ENCODE data around the gene IPCEF1. TPM values are rescaled to one million over a fixed set of nuclear protein-coding genes. Genes with fewer than 3 reads are reported as not detected.

The IPCEF1 gene
- total RNA-seq, 2 donors from 2014 or later: 17.6 to 20.4 TPM

DNA sequence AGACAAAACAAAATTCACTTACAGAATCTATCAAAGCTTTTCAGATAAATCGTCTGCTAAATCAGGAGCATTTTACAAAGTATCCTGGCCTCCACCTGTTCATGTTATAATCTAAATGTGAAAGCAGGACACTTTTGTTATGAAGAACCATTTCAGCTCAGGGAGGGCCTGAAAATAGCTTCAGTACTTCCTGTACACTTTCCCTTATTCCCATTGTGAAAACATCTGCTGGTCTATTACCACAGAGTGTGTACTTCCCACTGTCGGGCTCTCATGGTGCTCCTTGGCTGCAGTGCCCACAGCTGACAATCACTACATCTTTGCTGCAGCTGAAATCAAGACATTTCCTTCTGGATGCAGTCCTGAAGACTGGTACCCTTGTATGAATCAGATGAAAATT, 189.5 kb downstream of the IPCEF1 start:
- H3K9me3 Mint-ChIP-seq: peaks cover 0 to 1% of the 10 kb centered on the region in 2 donors
- no peak overlapping the region for H3K27ac Mint-ChIP-seq
- peaks cover 7 to 10% of the 10 kb centered on the region in 2 donors for H3K36me3 Mint-ChIP-seq (ENCODE audit: insufficient read depth in 2 of 2)
- DNase-seq (no peak), ATAC-seq (replicated peaks in 1 of 2) (no peak)
- no peak overlapping the region for H3K4me3 Mint-ChIP-seq
- peaks cover 38% of the 10 kb centered on the region for H3K4me1 Mint-ChIP-seq (ENCODE audit: low read depth)
- H3K27me3 Mint-ChIP-seq (ENCODE audit: low read depth): no peaks in the 10 kb centered on the region

DNA sequence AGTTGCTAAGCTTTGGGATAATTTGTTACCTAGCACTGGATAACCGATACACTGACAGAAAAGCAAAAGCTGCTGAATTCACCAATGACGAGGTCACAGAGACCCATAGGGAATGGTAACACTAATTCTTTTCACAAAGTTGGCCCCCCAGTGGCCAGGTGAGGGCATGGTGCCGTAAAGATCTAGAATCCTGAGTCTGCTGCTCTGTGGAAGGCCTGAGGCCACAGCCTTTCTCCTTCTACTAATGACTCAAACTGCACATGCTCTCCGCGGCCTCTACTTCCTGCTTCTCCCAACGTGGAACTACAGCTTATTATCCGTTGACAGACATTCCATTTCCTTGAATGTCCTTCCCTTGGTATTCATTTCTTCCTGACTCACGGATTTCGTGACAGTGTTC, 190.5 kb downstream of the IPCEF1 start:
- no peak for ATAC-seq (replicated peaks in 1 of 2)
- Mint-ChIP-seq H3K9me3 (peaks cover 0 to 1% of the 10 kb centered on the region in 2 donors), H3K27ac (no peak overlapping the region), H3K36me3 (ENCODE audit: insufficient read depth in 2 of 2) (peaks cover 7 to 10% of the 10 kb centered on the region in 2 donors), H3K4me1 (ENCODE audit: low read depth) (peaks cover 38% of the 10 kb centered on the region), H3K27me3 (ENCODE audit: low read depth) (no peaks in the 10 kb centered on the region), H3K4me3 (no peak overlapping the region)
- DNase-seq: no peak

DNA sequence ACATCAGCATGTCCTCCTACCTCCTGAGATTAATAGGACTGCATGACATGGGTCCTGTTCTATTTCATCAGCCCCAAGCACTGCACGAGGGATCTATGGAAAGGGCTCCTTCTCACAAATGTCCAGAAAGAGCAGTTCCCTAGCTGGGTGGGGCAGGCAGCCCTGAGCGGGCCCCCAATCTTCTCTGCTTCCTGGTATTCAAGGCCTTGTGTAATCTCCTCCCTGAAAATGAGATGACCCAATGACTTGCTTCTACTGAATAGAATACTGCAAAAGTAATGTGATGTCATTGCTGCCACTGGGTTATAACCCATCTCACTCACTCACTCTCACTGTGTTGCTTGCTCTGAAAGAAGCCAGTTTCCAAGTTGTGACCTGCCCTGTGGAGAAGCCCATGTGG, 191.1 kb downstream of the IPCEF1 start:
- Mint-ChIP-seq H3K27me3 (ENCODE audit: low read depth) (no peaks in the 10 kb centered on the region), H3K9me3 (peaks cover 0 to 1% of the 10 kb centered on the region in 2 donors), H3K4me1 (ENCODE audit: low read depth) (peaks cover 38% of the 10 kb centered on the region), H3K36me3 (ENCODE audit: insufficient read depth in 2 of 2) (peaks cover 5 to 10% of the 10 kb centered on the region in 2 donors), H3K4me3 (no peak overlapping the region), H3K27ac (no peak overlapping the region)
- DNase-seq (no peak), ATAC-seq (replicated peaks in 1 of 2) (peak in 1 of 2 donors; percentile 24)

DNA sequence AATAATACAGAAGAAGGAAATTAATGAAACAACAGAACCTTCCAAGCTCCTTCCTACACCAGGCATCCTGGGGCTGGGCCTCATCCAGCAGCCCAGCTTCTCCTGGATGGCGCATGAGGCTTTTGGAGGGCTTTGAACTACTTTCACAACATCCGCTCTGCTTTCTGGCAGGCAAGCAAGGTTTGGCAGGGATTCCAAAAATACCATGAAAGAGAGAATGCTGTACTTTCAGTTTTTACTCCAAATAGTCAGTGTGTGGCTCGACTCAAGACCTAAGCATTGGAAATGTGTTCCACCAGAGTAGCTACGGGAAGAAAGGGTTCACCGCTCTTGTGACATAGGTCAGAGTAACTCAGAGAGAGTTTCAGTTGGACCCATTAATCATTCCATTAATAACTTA, 192.2 kb downstream of the IPCEF1 start:
- Mint-ChIP-seq H3K4me3 (no peak overlapping the region), H3K27me3 (ENCODE audit: low read depth) (no peaks in the 10 kb centered on the region), H3K27ac (no peak overlapping the region), H3K4me1 (ENCODE audit: low read depth) (peaks cover 38% of the 10 kb centered on the region), H3K36me3 (ENCODE audit: insufficient read depth in 2 of 2) (peaks cover 3 to 7% of the 10 kb centered on the region in 2 donors), H3K9me3 (peaks cover 0 to 1% of the 10 kb centered on the region in 2 donors)
- ATAC-seq (replicated peaks in 1 of 2) (no peak), DNase-seq (no peak)

DNA sequence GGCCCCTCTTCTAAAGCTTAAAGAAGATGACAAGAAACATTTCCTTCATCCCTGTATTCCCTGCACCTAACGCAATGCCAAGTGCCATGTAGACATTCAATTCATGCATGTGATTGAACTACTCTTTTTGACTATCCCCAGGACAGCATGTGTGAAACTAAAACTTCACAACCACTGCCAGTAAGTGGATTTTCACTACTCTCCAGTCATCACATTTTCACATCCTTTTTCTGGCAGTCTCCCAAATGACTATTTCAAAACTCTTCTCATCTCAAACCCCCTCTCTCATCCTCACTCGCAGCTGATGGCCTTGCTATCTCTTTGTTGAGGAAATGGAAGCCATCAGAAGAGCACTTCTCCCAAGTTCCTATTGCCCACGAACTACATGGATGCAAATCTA, 194.9 kb downstream of the IPCEF1 start:
- no peak for DNase-seq
- Mint-ChIP-seq H3K9me3 (no peaks in the 10 kb centered on the region), H3K27me3 (ENCODE audit: low read depth) (no peaks in the 10 kb centered on the region), H3K36me3 (ENCODE audit: insufficient read depth in 2 of 2) (peaks cover 4 to 6% of the 10 kb centered on the region in 2 donors), H3K27ac (no peak overlapping the region), H3K4me3 (no peak overlapping the region), H3K4me1 (ENCODE audit: low read depth) (peaks cover 40% of the 10 kb centered on the region)
- peak; percentile 77 to 80 for ATAC-seq (replicated peaks in 1 of 2)

DNA sequence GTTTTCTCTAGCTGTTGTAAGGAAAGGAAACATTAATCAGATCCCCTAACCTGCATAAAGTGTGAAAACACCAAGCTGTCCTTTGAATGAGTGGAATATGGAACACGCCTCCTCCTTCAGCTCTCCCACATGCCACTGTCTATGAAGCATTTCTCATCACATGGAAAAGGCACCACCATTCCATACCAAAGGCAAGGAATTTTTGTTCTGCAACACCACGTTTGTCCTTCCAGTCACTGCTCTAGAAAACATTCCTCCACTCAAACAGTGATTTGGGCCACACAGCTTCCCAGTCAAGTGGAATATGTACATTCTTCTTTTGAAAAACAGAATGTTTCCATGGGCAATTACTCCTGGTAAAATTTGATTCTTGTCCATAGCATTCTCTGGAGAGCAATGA, 197.5 kb downstream of the IPCEF1 start:
- Mint-ChIP-seq H3K27ac (no peak overlapping the region), H3K9me3 (no peaks in the 10 kb centered on the region), H3K4me1 (ENCODE audit: low read depth) (peaks cover 42% of the 10 kb centered on the region), H3K27me3 (ENCODE audit: low read depth) (no peaks in the 10 kb centered on the region), H3K4me3 (no peak overlapping the region), H3K36me3 (ENCODE audit: insufficient read depth in 2 of 2) (peaks cover 0 to 3% of the 10 kb centered on the region in 2 donors)
- DNase-seq (no peak), ATAC-seq (replicated peaks in 1 of 2) (no peak)

DNA sequence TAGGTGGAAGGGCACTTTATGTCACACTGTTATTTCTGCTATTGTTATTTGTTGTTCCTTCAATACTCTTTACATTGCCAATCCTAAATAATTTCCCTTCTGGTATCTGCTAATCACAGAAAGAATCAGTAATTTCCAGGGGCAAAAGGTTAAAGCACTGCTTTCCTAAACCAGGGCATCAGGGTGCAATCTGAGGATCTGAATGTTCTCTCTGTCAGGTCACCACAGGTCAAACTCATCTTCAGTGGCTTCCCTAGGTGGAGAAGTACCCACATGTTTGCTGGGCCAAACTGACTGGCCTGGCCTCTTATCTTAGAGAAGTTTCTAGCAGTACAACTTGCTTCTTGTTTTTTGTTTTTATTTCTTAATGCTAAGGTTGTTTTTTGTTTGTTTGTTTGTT, 198.9 kb downstream of the IPCEF1 start:
- no peaks in the 10 kb centered on the region for H3K9me3 Mint-ChIP-seq
- DNase-seq (no peak), ATAC-seq (replicated peaks in 1 of 2) (no peak)
- H3K4me1 Mint-ChIP-seq (ENCODE audit: low read depth): peaks cover 41% of the 10 kb centered on the region
- H3K27ac Mint-ChIP-seq: peak overlapping the region; percentile 97
- peak overlapping the region; percentile 73 to 96 for H3K4me3 Mint-ChIP-seq
- no peaks in the 10 kb centered on the region for H3K27me3 Mint-ChIP-seq (ENCODE audit: low read depth)
- peaks cover 0 to 3% of the 10 kb centered on the region in 2 donors for H3K36me3 Mint-ChIP-seq (ENCODE audit: insufficient read depth in 2 of 2)

DNA sequence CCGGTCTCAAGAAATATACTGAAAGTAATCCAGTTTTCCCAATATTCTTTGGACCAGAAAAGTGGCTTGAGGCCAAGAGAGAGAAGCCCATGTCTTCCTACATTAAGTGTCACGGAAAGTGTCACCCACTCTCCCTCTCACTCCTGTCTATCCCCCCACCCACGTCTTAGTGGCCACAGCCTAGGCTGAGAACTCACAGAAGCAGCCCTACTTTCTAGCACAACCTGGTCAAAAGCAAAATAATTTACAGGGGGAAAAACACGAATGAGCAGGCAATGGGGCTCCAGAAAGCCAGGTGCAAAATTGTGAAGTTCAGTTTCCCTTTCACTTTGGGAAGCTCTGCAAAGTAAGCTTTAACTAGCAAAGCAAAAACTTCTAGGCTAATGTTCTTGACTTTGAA, 199.5 kb downstream of the IPCEF1 start:
- Mint-ChIP-seq H3K27ac (peak overlapping the region; percentile 97), H3K4me1 (ENCODE audit: low read depth) (peaks cover 41% of the 10 kb centered on the region), H3K4me3 (peak overlapping the region; percentile 73 to 96), H3K9me3 (no peaks in the 10 kb centered on the region), H3K36me3 (ENCODE audit: insufficient read depth in 2 of 2) (peaks cover 0 to 3% of the 10 kb centered on the region in 2 donors), H3K27me3 (ENCODE audit: low read depth) (no peaks in the 10 kb centered on the region)
- ATAC-seq (replicated peaks in 1 of 2) (peak; percentile 12 to 33), DNase-seq (peak in 1 of 2 donors; percentile 14)

DNA sequence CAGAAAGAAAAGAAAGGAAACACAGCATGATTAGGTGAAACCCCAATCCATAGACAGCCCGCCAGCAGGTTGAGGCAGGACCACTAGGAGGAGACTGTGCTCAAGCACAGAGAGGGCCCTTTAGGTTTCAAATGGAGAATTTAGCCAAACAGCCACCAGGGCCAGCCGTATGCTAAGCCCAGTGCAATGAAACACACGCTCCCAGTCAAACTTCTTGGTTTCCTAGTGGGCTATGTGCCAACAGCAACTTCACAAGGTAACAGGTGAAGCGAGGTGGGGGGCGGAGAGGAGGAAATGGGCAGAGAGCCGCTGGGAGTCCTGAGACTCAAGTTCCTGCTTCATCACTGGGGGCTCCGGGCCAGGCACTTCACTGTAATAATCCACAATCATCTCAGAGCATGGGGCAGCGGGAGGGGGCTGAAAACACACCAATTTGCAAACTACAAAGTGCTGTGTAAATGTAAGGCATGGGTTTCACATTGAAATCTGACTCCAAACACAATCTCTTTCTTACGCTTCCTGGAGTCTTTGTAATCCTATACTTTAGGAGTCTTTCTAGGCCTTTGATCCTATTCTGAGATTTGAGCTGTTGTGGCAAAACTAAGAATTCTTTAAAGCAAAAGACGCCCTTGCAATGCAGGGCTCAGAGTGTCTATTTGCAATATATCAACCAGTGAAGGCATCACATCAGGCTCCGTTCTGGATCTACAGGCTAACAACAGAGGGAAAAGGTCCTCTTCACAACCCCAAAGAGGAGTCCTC, 200.3 kb downstream of the IPCEF1 start:
- Mint-ChIP-seq H3K36me3 (ENCODE audit: insufficient read depth in 2 of 2) (peaks cover 0 to 3% of the 10 kb centered on the region in 2 donors), H3K4me3 (peak overlapping the region; percentile 73 to 96), H3K27me3 (ENCODE audit: low read depth) (no peaks in the 10 kb centered on the region), H3K4me1 (ENCODE audit: low read depth) (peaks cover 41% of the 10 kb centered on the region), H3K9me3 (no peaks in the 10 kb centered on the region), H3K27ac (peak overlapping the region; percentile 97)
- DNase-seq (peak; percentile 64 to 65), ATAC-seq (replicated peaks in 1 of 2) (peak; percentile 95 to 96)

DNA sequence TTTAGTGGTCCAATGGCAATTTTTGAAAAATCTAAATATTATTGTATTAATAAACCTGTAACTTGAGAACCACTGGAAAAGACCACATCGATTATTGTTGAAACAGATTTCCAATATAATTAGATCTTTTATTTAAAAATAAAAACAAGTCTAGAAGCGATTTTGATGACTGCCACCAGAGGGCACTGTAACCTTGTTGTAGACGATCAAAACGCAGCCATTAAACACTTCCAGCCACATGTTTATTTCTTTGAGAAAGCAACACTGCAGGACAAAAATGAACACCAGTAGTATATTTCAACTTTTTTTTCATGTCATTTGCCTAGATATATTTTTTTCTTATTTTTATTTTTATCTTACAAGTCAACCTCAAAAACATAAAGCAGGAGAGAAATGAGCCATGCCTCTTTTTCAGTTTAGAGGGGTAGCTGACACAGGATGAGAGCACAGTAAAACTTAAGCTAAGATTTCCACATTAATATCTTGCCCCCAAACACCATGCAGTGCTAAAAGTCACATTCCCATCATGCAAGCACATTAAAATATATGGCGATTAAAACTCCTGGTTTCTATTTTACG, 202.1 kb downstream of the IPCEF1 start:
- H3K27ac Mint-ChIP-seq: no peak overlapping the region
- no peak overlapping the region for H3K4me3 Mint-ChIP-seq
- peaks cover 0 to 3% of the 10 kb centered on the region in 2 donors for H3K36me3 Mint-ChIP-seq (ENCODE audit: insufficient read depth in 2 of 2)
- peaks cover 5% of the 10 kb centered on the region for H3K27me3 Mint-ChIP-seq (ENCODE audit: low read depth)
- peaks cover 36% of the 10 kb centered on the region for H3K4me1 Mint-ChIP-seq (ENCODE audit: low read depth)
- DNase-seq (peak; percentile 56 to 60), ATAC-seq (replicated peaks in 1 of 2) (no peak)
- H3K9me3 Mint-ChIP-seq: no peaks in the 10 kb centered on the region

DNA sequence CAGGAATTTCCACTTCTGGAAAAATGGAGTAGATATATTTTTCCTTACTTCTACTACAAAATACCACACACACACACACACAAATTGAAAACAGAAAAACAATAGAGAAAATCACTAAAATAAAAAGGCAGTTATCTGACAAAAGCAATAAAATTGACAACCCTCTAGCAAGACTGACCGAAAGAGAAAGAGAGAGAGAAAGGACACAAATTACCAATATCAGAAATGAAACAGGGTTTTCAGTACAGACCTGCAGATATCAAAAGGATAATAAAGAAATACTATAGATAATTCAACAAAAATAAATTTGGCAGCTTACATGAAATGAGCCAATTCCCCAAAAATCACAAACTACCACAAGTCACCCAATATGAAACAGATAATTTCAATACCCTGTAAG, 212.8 kb downstream of the IPCEF1 start:
- no peaks in the 10 kb centered on the region for H3K36me3 Mint-ChIP-seq (ENCODE audit: insufficient read depth in 2 of 2)
- H3K27me3 Mint-ChIP-seq (ENCODE audit: low read depth): peaks cover 6% of the 10 kb centered on the region
- H3K27ac Mint-ChIP-seq: no peak overlapping the region
- ATAC-seq (replicated peaks in 1 of 2): no peak
- H3K4me3 Mint-ChIP-seq: no peak overlapping the region
- DNase-seq: no peak
- peaks cover 8% of the 10 kb centered on the region for H3K4me1 Mint-ChIP-seq (ENCODE audit: low read depth)
- H3K9me3 Mint-ChIP-seq: no peaks in the 10 kb centered on the region

DNA sequence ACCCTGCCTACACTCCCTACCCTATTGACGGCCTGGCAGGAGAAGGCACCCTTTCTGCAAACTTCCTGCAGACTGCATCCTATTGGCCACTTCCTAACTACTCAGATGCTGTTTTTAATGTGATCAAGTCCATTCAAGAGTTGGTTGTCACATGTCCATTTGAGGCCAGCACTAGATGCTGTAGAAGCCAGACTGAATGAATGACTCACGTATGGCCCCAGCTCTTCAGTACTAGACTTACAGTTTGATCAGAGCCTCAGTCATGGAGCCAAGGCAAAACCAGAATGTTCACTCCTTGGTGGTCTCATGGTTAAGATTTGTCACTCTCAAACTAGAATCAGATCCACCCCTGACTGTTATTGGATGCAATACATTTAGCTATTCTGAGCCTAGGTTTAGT, 215.9 kb downstream of the IPCEF1 start:
- DNase-seq (no peak), ATAC-seq (replicated peaks in 1 of 2) (peak in 1 of 2 donors; percentile 34)
- Mint-ChIP-seq H3K4me1 (ENCODE audit: low read depth) (peaks cover 8% of the 10 kb centered on the region), H3K27ac (no peak overlapping the region), H3K36me3 (ENCODE audit: insufficient read depth in 2 of 2) (no peaks in the 10 kb centered on the region), H3K9me3 (no peaks in the 10 kb centered on the region), H3K4me3 (no peak overlapping the region), H3K27me3 (ENCODE audit: low read depth) (peaks cover 6% of the 10 kb centered on the region)

DNA sequence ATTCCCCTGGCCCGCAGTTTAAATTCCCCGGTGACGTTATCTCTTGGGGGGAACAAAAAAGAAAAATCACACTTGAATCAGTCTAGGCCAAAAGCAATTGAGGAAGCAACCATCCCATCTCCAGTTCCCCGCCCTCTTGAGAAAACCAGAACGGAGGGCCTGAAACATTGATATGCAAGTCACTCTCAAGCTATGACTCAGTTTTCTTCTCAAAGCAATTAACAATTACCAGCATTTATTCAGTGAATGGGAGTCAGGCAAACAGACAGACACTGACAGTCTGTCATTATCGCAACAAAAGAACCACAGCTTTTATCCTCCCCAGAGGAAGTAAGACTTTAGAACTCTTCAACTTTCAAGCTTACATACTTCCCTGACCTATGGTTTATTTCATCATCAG, 216.7 kb downstream of the IPCEF1 start:
- Mint-ChIP-seq H3K36me3 (ENCODE audit: insufficient read depth in 2 of 2) (no peaks in the 10 kb centered on the region), H3K27me3 (ENCODE audit: low read depth) (peaks cover 6% of the 10 kb centered on the region), H3K4me1 (ENCODE audit: low read depth) (peaks cover 8% of the 10 kb centered on the region), H3K27ac (no peak overlapping the region), H3K9me3 (no peaks in the 10 kb centered on the region), H3K4me3 (no peak overlapping the region)
- DNase-seq (no peak), ATAC-seq (replicated peaks in 1 of 2) (no peak)

Measured in activated T-cell treated with anti-CD3 and anti-CD28 coated beads, Interleukin-2, amount 50 U/mL, for 72 hours (primary cell).